Gastrocnemius medialis (tissue), 4 donors: ENCODE data around the gene POLR3B.

Source experiments
- POLR2A ChIP-seq, 2 donors: fragments of 450-650 bp; IDR thresholded peaks; one replicate each; pipeline ENCODE4 v1.6.1; 2017; ENCODE audit warnings: antibody characterized with exemption in 2 of 2, mild to moderate bottlenecking in 2 of 2, moderate library complexity in 2 of 2
- TF ChIP-seq, protein P1 (sequence below), 5 experiments: fragments of 450-650 bp in 3 of 5; fragments of 200-600 bp in 2 of 5; sonication (generic) in 2 of 5; IDR thresholded peaks in 4 of 5; conservative IDR thresholded peaks in 1 of 5; 1 replicate in 4 of 5; 2 replicates in 1 of 5; pipeline ENCODE4 v1.5.1; 2016 to 2019; ENCODE audit warnings: antibody characterized with exemption in 5 of 5, mild to moderate bottlenecking in 3 of 5, moderate library complexity in 3 of 5

DNA sequence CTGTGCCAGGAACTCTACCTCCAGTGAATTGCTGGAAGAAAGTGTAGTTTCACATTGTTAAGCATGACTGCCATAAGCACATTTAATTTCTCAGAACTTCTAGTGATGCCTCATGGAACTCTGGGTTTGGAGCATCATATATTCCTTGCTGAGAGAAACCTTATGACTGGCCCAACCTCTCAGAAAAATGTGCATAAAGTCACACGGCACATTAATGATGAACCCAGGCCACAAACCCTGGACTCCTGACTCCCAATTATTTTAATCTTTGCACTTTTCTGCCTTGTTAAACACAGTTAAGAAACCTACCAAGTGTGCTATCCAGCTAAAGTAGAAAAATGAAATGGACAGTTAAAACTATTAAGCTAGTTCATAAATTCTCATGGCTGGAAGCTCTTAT, 49.4 kb upstream of the POLR3B start:
- TF ChIP-seq, protein P1, sequence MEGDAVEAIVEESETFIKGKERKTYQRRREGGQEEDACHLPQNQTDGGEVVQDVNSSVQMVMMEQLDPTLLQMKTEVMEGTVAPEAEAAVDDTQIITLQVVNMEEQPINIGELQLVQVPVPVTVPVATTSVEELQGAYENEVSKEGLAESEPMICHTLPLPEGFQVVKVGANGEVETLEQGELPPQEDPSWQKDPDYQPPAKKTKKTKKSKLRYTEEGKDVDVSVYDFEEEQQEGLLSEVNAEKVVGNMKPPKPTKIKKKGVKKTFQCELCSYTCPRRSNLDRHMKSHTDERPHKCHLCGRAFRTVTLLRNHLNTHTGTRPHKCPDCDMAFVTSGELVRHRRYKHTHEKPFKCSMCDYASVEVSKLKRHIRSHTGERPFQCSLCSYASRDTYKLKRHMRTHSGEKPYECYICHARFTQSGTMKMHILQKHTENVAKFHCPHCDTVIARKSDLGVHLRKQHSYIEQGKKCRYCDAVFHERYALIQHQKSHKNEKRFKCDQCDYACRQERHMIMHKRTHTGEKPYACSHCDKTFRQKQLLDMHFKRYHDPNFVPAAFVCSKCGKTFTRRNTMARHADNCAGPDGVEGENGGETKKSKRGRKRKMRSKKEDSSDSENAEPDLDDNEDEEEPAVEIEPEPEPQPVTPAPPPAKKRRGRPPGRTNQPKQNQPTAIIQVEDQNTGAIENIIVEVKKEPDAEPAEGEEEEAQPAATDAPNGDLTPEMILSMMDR (IDR thresholded peaks at IDR 0.05 in 4 of 5, conservative IDR thresholded peaks at IDR 0.05 in 1 of 5), result no peak
- TF ChIP-seq POLR2A (IDR thresholded peaks at IDR 0.05), result no peak
